SK-N-MC (cell line): ENCODE results near the gene CLGN.

Experiments
- EZH2 ChIP-seq: fragments of 200-600 bp; sonication (generic); IDR thresholded peaks from one replicate; pipeline ENCODE4 v1.6.1; 2017; ENCODE audit warnings: antibody characterized with exemption
- FOXP2 ChIP-seq: optimal IDR thresholded peaks from 2 replicates; pipeline ENCODE3; 2011; ENCODE audit warnings: mild to moderate bottlenecking, moderate library complexity; ENCODE audit not compliant: insufficient read depth; ENCODE audit errors: extremely low read length, control extremely low read depth
- POLR2AphosphoS5 ChIP-seq: IDR thresholded peaks from 2 replicates; pipeline ENCODE4 v1.6.1; 2012; ENCODE audit warnings: mild to moderate bottlenecking, low read depth, low read length, borderline replicate concordance

- TF ChIP-seq EZH2 (no peak), POLR2AphosphoS5 (no peak), FOXP2 (no peak)
These were observed 22.9 kb upstream of the CLGN start for GRCh38 chr4:140450352-140450751.
